SK-N-SH treated with all-trans-retinoic acid at 6 μM for 48 hours (cell line): ENCODE measurements around the gene OMP.

Source experiments
- ATAC-seq: fragments of 200-7000 bp; cut with Tn5 transposase; 3 replicates; pipeline ENCODE4 v1.9.1; 2020; ENCODE audit warnings: mild to moderate bottlenecking, moderate library complexity
- ARNTL ChIP-seq: fragments of 450-650 bp; formaldehyde crosslinking; IDR thresholded peaks from 2 replicates; pipeline ENCODE4 v1.5.0; 2020; ENCODE audit warnings: low read depth, mild to moderate bottlenecking, moderate library complexity, borderline replicate concordance
- BACH2 ChIP-seq: fragments of 250-450 bp; sonication (Bioruptor Pico); IDR thresholded peaks from 2 replicates; pipeline ENCODE4 v1.9.0; 2021; ENCODE audit warnings: mild to moderate bottlenecking, borderline replicate concordance
- CSDC2 ChIP-seq: fragments of 250-450 bp; sonication (Bioruptor Pico); IDR thresholded peaks from 2 replicates; pipeline ENCODE4 v1.5.0; 2020; ENCODE audit warnings: mild to moderate bottlenecking, moderate library complexity
- CSRNP3 ChIP-seq: fragments of 250-450 bp; sonication (Bioruptor Pico); IDR thresholded peaks from 2 replicates; pipeline ENCODE4 v1.5.1; 2021; ENCODE audit warnings: mild to moderate bottlenecking, moderate library complexity
- ESRRG ChIP-seq: fragments of 250-450 bp; sonication (Bioruptor Pico); IDR thresholded peaks from 2 replicates; pipeline ENCODE4 v1.6.1; 2021; ENCODE audit warnings: mild to moderate bottlenecking
- GLIS3 ChIP-seq: fragments of 250-450 bp; sonication (Bioruptor Pico); IDR thresholded peaks from 2 replicates; pipeline ENCODE4 v1.5.0; 2020; ENCODE audit warnings: mild to moderate bottlenecking, moderate library complexity
- ISL1 ChIP-seq: fragments of 250-450 bp; sonication (Bioruptor Pico); IDR thresholded peaks from 2 replicates; pipeline ENCODE4 v2.1.2; 2022; ENCODE audit warnings: mild to moderate bottlenecking, moderate library complexity
- OSR1 ChIP-seq: fragments of 250-450 bp; sonication (Bioruptor Pico); IDR thresholded peaks from 2 replicates; pipeline ENCODE4 v1.8.0; 2022; ENCODE audit warnings: moderate library complexity, mild to moderate bottlenecking, inconsistent platforms
- PATZ1 ChIP-seq: fragments of 250-450 bp; sonication (Bioruptor Pico); IDR thresholded peaks from 2 replicates; pipeline ENCODE4 v1.8.0; 2020; ENCODE audit warnings: mild to moderate bottlenecking, moderate library complexity, borderline replicate concordance
- PPARA ChIP-seq: fragments of 250-450 bp; sonication (Bioruptor Pico); IDR thresholded peaks from 2 replicates; pipeline ENCODE4 v1.5.0; 2020; ENCODE audit warnings: mild to moderate bottlenecking, borderline replicate concordance
- RARB ChIP-seq: fragments of 250-450 bp; sonication (Bioruptor Pico); IDR thresholded peaks from 2 replicates; pipeline ENCODE4 v1.8.0; 2021; ENCODE audit warnings: mild to moderate bottlenecking, moderate library complexity
- SNAI2 ChIP-seq: fragments of 250-450 bp; sonication (Bioruptor Pico); IDR thresholded peaks from 2 replicates; pipeline ENCODE4 v1.5.0; 2020; ENCODE audit warnings: mild to moderate bottlenecking, moderate library complexity
- TCF4 ChIP-seq: fragments of 250-450 bp; sonication (Bioruptor Pico); IDR thresholded peaks from 2 replicates; pipeline ENCODE4 v1.8.0; 2021; ENCODE audit warnings: mild to moderate bottlenecking, moderate library complexity, borderline replicate concordance
- TOX ChIP-seq: fragments of 250-450 bp; sonication (Bioruptor Pico); IDR thresholded peaks from 2 replicates; pipeline ENCODE4 v1.8.0; 2021; ENCODE audit warnings: mild to moderate bottlenecking, moderate library complexity, borderline replicate concordance
- TSHZ2 ChIP-seq: fragments of 250-450 bp; sonication (Bioruptor Pico); IDR thresholded peaks from 2 replicates; pipeline ENCODE4 v1.5.0; 2020; ENCODE audit warnings: mild to moderate bottlenecking, moderate library complexity
- ZC3H10 ChIP-seq: fragments of 250-450 bp; sonication (Bioruptor Pico); IDR thresholded peaks from 2 replicates; pipeline ENCODE4 v1.5.1; 2021; ENCODE audit warnings: mild to moderate bottlenecking, moderate library complexity
- ZFP30 ChIP-seq: fragments of 450-650 bp; formaldehyde crosslinking; IDR thresholded peaks from 2 replicates; pipeline ENCODE4 v1.5.0; 2022; ENCODE audit warnings: mild to moderate bottlenecking, moderate library complexity
- ZNF565 ChIP-seq: fragments of 450-650 bp; formaldehyde crosslinking; conservative IDR thresholded peaks from 2 replicates; pipeline ENCODE4 v1.5.0; 2020; ENCODE audit warnings: low read depth, mild to moderate bottlenecking, moderate library complexity
- ZNF70 ChIP-seq: fragments of 450-650 bp; formaldehyde crosslinking; IDR thresholded peaks from 2 replicates; pipeline ENCODE4 v1.5.0; 2020; ENCODE audit warnings: mild to moderate bottlenecking, moderate library complexity
- ZNF8 ChIP-seq: fragments of 450-650 bp; formaldehyde crosslinking; IDR thresholded peaks from 2 replicates; pipeline ENCODE4 v1.5.0; 2020; ENCODE audit warnings: mild to moderate bottlenecking, moderate library complexity
- TF ChIP-seq, protein P1 (sequence below): fragments of 250-450 bp; sonication (Bioruptor Pico); IDR thresholded peaks from 2 replicates; pipeline ENCODE4 v1.5.1; 2020; ENCODE audit warnings: low read depth, mild to moderate bottlenecking, moderate library complexity

The OMP gene

DNA sequence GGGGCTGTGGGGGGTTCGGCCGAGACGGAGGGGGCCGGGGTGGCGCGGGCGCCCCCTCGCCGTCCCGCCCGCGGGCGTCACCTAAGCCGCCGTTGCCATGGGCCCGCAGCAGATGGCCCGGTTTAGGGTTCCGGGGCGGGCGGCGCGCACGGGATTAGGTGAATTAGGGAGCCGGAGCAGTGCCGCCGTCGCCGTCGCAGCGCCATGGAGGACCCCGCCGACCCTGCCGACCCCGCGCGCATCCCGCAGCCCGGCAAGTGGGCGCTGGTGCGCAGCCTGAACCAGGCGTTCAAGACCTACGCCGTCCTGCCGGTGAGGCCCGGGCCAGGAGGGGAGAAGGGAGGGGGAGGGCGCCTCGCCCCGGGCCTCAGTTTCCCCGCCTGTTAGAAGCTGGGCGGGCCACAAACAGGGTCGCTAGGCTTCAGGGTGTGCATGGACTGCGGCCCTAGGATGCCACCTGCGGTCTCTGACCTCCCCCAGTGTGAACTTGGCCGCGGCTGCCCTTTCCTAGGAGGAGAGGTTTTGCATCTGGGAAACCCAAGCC, 35.5 kb downstream of the OMP start:
- ATAC-seq: no peak

GRCh38 chr11:77139201-77139600, 36.6 kb downstream of the OMP start:
- ATAC-seq: no peak
- no peak for TF ChIP-seq TSHZ2 (CRISPR knock-in tag)
- no peak for TF ChIP-seq ARNTL (CRISPR knock-in tag)
- TF ChIP-seq CSDC2: no peak
- TF ChIP-seq SNAI2 (CRISPR knock-in tag): no peak
- no peak for TF ChIP-seq ZNF70
- no peak for TF ChIP-seq ZFP30
- TF ChIP-seq ESRRG (CRISPR knock-in tag): no peak
- TF ChIP-seq ZNF8 (CRISPR knock-in tag): no peak
- no peak for TF ChIP-seq ISL1 (CRISPR knock-in tag)
- no peak for TF ChIP-seq CSRNP3 (CRISPR knock-in tag)
- TF ChIP-seq TCF4: no peak

More for the DNA sequence above, 35.5 kb downstream of the OMP start:
- no peak for TF ChIP-seq GLIS3 (CRISPR knock-in tag)
- TF ChIP-seq ZC3H10 (CRISPR knock-in tag): no peak
- no peak for TF ChIP-seq PPARA (CRISPR knock-in tag)
- no peak for TF ChIP-seq TOX
- no peak for TF ChIP-seq CSDC2
- no peak for TF ChIP-seq BACH2 (CRISPR knock-in tag)
- TF ChIP-seq PATZ1 (CRISPR knock-in tag): no peak
- no peak for TF ChIP-seq ZNF565 (CRISPR knock-in tag)

DNA sequence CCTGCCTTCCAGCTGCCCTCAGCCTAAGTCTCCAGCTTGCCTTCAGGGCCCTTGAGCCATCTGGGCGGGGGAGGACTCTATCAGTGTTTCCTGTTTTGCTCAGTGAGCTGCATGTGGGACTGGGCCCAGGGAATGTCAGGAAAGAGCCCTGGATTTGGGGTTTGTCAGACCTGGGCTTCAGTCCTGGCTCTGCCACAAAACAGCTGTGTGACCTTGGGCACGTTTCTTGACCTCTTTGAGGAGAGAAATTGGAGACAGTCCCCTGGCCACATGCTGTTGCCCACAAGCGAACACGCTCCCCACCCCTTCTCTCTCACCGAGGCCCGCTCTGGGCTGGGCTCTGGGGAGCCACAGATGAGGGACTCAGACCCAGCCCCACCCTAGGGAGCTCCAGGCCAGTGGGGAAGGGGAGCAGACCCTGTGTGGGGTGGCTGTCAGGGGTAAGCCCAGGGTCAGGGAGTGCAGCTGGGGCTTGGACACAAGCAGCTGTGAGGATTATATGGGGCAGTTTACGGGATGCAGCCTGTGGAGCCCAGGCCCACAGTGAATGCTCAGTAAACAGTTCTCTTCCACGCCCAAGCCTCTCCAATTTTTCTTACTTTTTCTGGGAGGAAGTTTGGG, 37.7 kb downstream of the OMP start:
- TF ChIP-seq TOX (no peak), TSHZ2 (CRISPR knock-in tag) (no peak), ZFP30 (no peak), BACH2 (CRISPR knock-in tag) (no peak), RARB (no peak), ZNF565 (CRISPR knock-in tag) (no peak), TCF4 (no peak), ZNF8 (CRISPR knock-in tag) (no peak), OSR1 (no peak)
- TF ChIP-seq, protein P1, sequence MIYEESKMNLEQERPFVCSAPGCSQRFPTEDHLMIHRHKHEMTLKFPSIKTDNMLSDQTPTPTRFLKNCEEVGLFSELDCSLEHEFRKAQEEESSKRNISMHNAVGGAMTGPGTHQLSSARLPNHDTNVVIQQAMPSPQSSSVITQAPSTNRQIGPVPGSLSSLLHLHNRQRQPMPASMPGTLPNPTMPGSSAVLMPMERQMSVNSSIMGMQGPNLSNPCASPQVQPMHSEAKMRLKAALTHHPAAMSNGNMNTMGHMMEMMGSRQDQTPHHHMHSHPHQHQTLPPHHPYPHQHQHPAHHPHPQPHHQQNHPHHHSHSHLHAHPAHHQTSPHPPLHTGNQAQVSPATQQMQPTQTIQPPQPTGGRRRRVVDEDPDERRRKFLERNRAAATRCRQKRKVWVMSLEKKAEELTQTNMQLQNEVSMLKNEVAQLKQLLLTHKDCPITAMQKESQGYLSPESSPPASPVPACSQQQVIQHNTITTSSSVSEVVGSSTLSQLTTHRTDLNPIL (CRISPR knock-in tag): no peak
- ATAC-seq: peak; percentile 29; the same call in 1 of the 3 replicates
